ENCODE measurements around the gene SULT1C2.

The SULT1C2 gene

GRCh38 chr2:108293850-108294249 lies 5.2 kb downstream of the SULT1C2 start:
- no peak for DNase-seq (ENCODE audit: low spot score)

- peak; percentile 82 for DNase-seq (ENCODE audit: low spot score)
These were observed 8.9 kb downstream of the SULT1C2 start for GRCh38 chr2:108297436-108298141.

- DNase-seq (ENCODE audit: low spot score), result no peak
These were observed 12.9 kb downstream of the SULT1C2 start for GRCh38 chr2:108301558-108301957.

- no peak for DNase-seq (ENCODE audit: low spot score)
These were observed 16.3 kb downstream of the SULT1C2 start for GRCh38 chr2:108304975-108305374.

GRCh38 chr2:108305901-108306300 lies 17.2 kb downstream of the SULT1C2 start:
- DNase-seq (ENCODE audit: low spot score), result no peak

GRCh38 chr2:108309903-108310302 lies 21.2 kb downstream of the SULT1C2 start:
- no peak for DNase-seq (ENCODE audit: low spot score)

- no peak for DNase-seq (ENCODE audit: low spot score)
These were observed 26.0 kb downstream of the SULT1C2 start for GRCh38 chr2:108314586-108315296.

GRCh38 chr2:108315444-108315934 lies 26.8 kb downstream of the SULT1C2 start:
- no peak for DNase-seq (ENCODE audit: low spot score)

- DNase-seq (ENCODE audit: low spot score), result no peak
These were observed 27.3 kb downstream of the SULT1C2 start for GRCh38 chr2:108316033-108316432.

- no peak for DNase-seq (ENCODE audit: low spot score)
These were observed 28.0 kb downstream of the SULT1C2 start for GRCh38 chr2:108316461-108317258.

- no peak for DNase-seq (ENCODE audit: low spot score)
These were observed 31.7 kb downstream of the SULT1C2 start for GRCh38 chr2:108320326-108320922.

- no peak for DNase-seq (ENCODE audit: low spot score)
These were observed 34.9 kb downstream of the SULT1C2 start for GRCh38 chr2:108323619-108324018.

GRCh38 chr2:108324531-108325255 lies 36.0 kb downstream of the SULT1C2 start:
- peak; percentile 44 for DNase-seq (ENCODE audit: low spot score)

GRCh38 chr2:108325756-108326155 lies 37.1 kb downstream of the SULT1C2 start:
- no peak for DNase-seq (ENCODE audit: low spot score)

- DNase-seq (ENCODE audit: low spot score), result no peak
These were observed 41.1 kb downstream of the SULT1C2 start for GRCh38 chr2:108329771-108330170.

- no peak for DNase-seq (ENCODE audit: low spot score)
These were observed 42.3 kb downstream of the SULT1C2 start for GRCh38 chr2:108330979-108331378.

GRCh38 chr2:108345951-108346350 lies 57.3 kb downstream of the SULT1C2 start:
- DNase-seq (ENCODE audit: low spot score), result no peak

- DNase-seq (ENCODE audit: low spot score), result no peak
These were observed 58.1 kb downstream of the SULT1C2 start for GRCh38 chr2:108346827-108347226.

GRCh38 chr2:108347786-108348185 lies 59.1 kb downstream of the SULT1C2 start:
- no peak for DNase-seq (ENCODE audit: low spot score)

GRCh38 chr2:108348816-108349570 lies 60.3 kb downstream of the SULT1C2 start:
- no peak for DNase-seq (ENCODE audit: low spot score)

- no peak for DNase-seq (ENCODE audit: low spot score)
These were observed 60.9 kb downstream of the SULT1C2 start for GRCh38 chr2:108349571-108349928.
